H1 (cell line): Measurements from ENCODE around the gene DECR2. TPM values are rescaled to one million over a fixed set of nuclear protein-coding genes. Genes with fewer than 3 reads are reported as not detected.

Source experiments
- HDAC2 ChIP-seq, 2 experiments: fragments of 300-600 bp in 1 of 2; sonication (generic) in 1 of 2; IDR thresholded peaks; 2 replicates each; pipeline ENCODE4 v1.6.1; 2011 to 2012; ENCODE audit warnings: low read depth in 2 of 2, low read length in 2 of 2, mild to moderate bottlenecking in 2 of 2, moderate library complexity in 2 of 2, borderline replicate concordance in 1 of 2, inconsistent platforms in 1 of 2
- MAFK ChIP-seq: IDR thresholded peaks from 2 replicates; pipeline ENCODE4 v1.6.1; 2012; ENCODE audit warnings: low read depth, mild to moderate bottlenecking, improper control_type of control experiment, low read length
- SP4 ChIP-seq: IDR thresholded peaks from 2 replicates; pipeline ENCODE4 v1.6.1; 2012; ENCODE audit warnings: low read length, inconsistent platforms
- polyA plus RNA-seq, 7 experiments: library from polyadenylated mRNA; depleted of rRNA in 3 of 7; stranded (reverse) in 5 of 7; unstranded in 2 of 7; fragments of >200 nt in 5 of 7; fragments of 200-250 nt in 2 of 7; gene quantifications; 1 replicate in 5 of 7; 2 replicates in 1 of 7; 4 replicates in 1 of 7; pipeline versions ENCODE4 v1.2.1 to v1.2.3, GENCODE V29; 2011 to 2013; ENCODE audit warnings: missing spikeins in 2 of 7, mixed read lengths in 2 of 7
- total RNA-seq: library from RNA; stranded (reverse); fragmentation: NEBNext Ultra II Directional; extraction: Animal tissue kit (Norgen Biotek cat#: 25700); gene quantifications from 2 replicates; pipeline ENCODE4 v1.2.1, GENCODE V29; 2021

Gene DECR2
- total and polyA plus RNA-seq, 2 of the 8 experiments (the other 6 are each of a cell fraction or from before 2014, with no cell fraction given), result 28.2 to 39.9 TPM

DNA sequence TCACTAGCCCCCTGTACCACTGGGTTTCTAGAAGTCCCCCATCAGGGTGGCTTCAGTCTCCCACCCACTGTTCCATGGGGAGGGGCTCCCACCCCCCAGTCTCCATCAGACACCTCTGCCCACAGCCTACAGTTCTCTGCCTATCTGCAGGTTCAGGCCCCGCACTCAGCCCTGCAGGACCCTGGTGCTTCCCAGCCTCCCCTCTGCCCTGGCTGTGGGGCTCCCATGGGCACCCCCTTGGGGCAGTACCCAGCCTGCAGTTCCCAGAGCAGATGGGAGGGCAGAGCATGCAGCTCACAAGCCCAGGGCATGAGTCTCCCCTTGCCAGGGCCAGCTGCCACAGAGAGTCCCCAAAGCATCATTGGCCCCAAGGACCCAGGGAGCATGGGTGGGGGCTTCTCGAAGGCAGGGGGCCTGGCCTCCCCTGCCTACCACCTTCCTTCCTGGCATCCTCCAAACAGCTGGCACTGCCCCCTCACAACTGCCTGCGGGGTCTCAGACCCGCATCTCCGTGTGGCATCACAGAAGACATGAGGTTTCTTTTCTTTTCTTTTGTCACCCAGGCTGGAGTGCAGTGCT lies 28.6 kb upstream of the DECR2 start (continued):
- TF ChIP-seq HDAC2 (IDR thresholded peaks at IDR 0.05; ENCODE audit: borderline replicate concordance in 1 of 2, low read depth in 2 of 2, low read length in 2 of 2) (no peak), SP4 (no peak), MAFK (no peak)
